GM19452 (cell line): ENCODE data around the gene PI4KB.
"Not testable (repeated sequence)": the region's sequence is repeated elsewhere in the genome, so short reads cannot be mapped to it uniquely, and the experiment has no call there.

ENCODE experiments used
- ATAC-seq: cut with Tn5 transposase; IDR thresholded peaks from one replicate; pipeline ENCODE4 v1.9.1; 2021; ENCODE audit not compliant: unreplicated experiment

PI4KB gene

GRCh38 chr1:151281969-151282882 is 45.0 kb downstream of the PI4KB start, which contains the start of gene ZNF687:
TSS of gene ZNF687 (plus strand) at chr1:151282299. CDS start at chr1:151286292, 3,993 bp downstream.
- ATAC-seq: peak; percentile 82

- ATAC-seq: peak; percentile 39
These were observed 45.8 kb downstream of the PI4KB start for GRCh38 chr1:151281225-151281968.

- ATAC-seq: no peak
These were observed 50.0 kb downstream of the PI4KB start for GRCh38 chr1:151277249-151277648.

- not testable (repeated sequence) for ATAC-seq
These were observed 51.9 kb downstream of the PI4KB start for GRCh38 chr1:151275341-151275740.

- no peak for ATAC-seq
These were observed 53.2 kb downstream of the PI4KB start for GRCh38 chr1:151273924-151274466.

GRCh38 chr1:151267760-151268159 is 59.5 kb downstream of the PI4KB start:
- no peak for ATAC-seq

- no peak for ATAC-seq
These were observed 60.4 kb downstream of the PI4KB start for GRCh38 chr1:151266821-151267220.

GRCh38 chr1:151266315-151266714 is 60.9 kb downstream of the PI4KB start:
- no peak for ATAC-seq

GRCh38 chr1:151265446-151266236 is 61.6 kb downstream of the PI4KB start:
- ATAC-seq: no peak

- no peak for ATAC-seq
These were observed 67.9 kb downstream of the PI4KB start for GRCh38 chr1:151259351-151259750.

GRCh38 chr1:151255381-151255780 is 71.8 kb downstream of the PI4KB start:
- no peak for ATAC-seq

- ATAC-seq: peak; percentile 81
These were observed 72.7 kb downstream of the PI4KB start, which contains the start of gene PSMD4 for GRCh38 chr1:151254217-151255213. TSS of gene PSMD4 (plus strand) at chr1:151254734. CDS start at chr1:151254783, 49 bp downstream.

- ATAC-seq: no peak
These were observed 75.4 kb downstream of the PI4KB start for GRCh38 chr1:151251656-151252470.

- no peak for ATAC-seq
These were observed 80.4 kb downstream of the PI4KB start for GRCh38 chr1:151246786-151247185.

GRCh38 chr1:151243683-151244216 is 83.5 kb downstream of the PI4KB start:
- no peak for ATAC-seq

- no peak for ATAC-seq
These were observed 84.8 kb downstream of the PI4KB start for GRCh38 chr1:151242442-151242841.
